WERI-Rb-1 (cell line): Measurements from ENCODE around the gene GBP2.

ENCODE experiments used
- DNase-seq: peaks from one replicate; pipeline ENCODE4 v3.0.0-alpha.2; 2020
- H3K27ac ChIP-seq: fragments of 250-450 bp; sonication (Bioruptor Pico); 2 replicates; pipeline ENCODE4 v1.5.1; 2020; ENCODE audit warnings: mild to moderate bottlenecking, moderate library complexity
- H3K27me3 ChIP-seq: fragments of 250-450 bp; sonication (Bioruptor Pico); 2 replicates; pipeline ENCODE4 v1.5.1; 2021; ENCODE audit warnings: mild to moderate bottlenecking, low read depth, moderate library complexity; ENCODE audit not compliant: insufficient read depth, severe bottlenecking
- H3K36me3 ChIP-seq: fragments of 250-450 bp; sonication (Bioruptor Pico); 2 replicates; pipeline ENCODE4 v1.5.1; 2020; ENCODE audit warnings: mild to moderate bottlenecking, moderate library complexity
- H3K4me3 ChIP-seq: 2 replicates; pipeline ENCODE4 v1.5.1; 2011; ENCODE audit warnings: low read depth, mild to moderate bottlenecking, control low read depth, low read length
- H3K9me3 ChIP-seq: fragments of 250-450 bp; sonication (Bioruptor Pico); 2 replicates; pipeline ENCODE4 v1.5.1; 2021; ENCODE audit warnings: mild to moderate bottlenecking, moderate library complexity; ENCODE audit not compliant: severe bottlenecking
- CTCF ChIP-seq: IDR thresholded peaks from 2 replicates; pipeline ENCODE4 v1.5.1; 2011; ENCODE audit warnings: low read depth, mild to moderate bottlenecking, control low read depth, inconsistent platforms, low read length

The GBP2 gene

GRCh38 chr1:89169166-89169565 is 43.3 kb upstream of the GBP2 start:
- Histone ChIP-seq H3K36me3 (no peaks in the 10 kb centered on the region), H3K27ac (no peak overlapping the region), H3K4me3 (no peak overlapping the region), H3K9me3 (no peaks in the 10 kb centered on the region), H3K27me3 (peaks cover 3% of the 10 kb centered on the region)
- DNase-seq, result no peak
- no peak for TF ChIP-seq CTCF

GRCh38 chr1:89167590-89168230 is 41.8 kb upstream of the GBP2 start:
- Histone ChIP-seq H3K36me3 (no peaks in the 10 kb centered on the region), H3K27me3 (peaks cover 3% of the 10 kb centered on the region), H3K9me3 (no peaks in the 10 kb centered on the region), H3K4me3 (no peak overlapping the region), H3K27ac (no peak overlapping the region)
- no peak for TF ChIP-seq CTCF
- DNase-seq, result no peak

GRCh38 chr1:89166705-89167104 is 40.8 kb upstream of the GBP2 start:
- Histone ChIP-seq H3K9me3 (no peaks in the 10 kb centered on the region), H3K36me3 (no peaks in the 10 kb centered on the region), H3K4me3 (no peak overlapping the region), H3K27me3 (peaks cover 3% of the 10 kb centered on the region), H3K27ac (no peak overlapping the region)
- no peak for DNase-seq
- no peak for TF ChIP-seq CTCF

GRCh38 chr1:89165811-89166210 is 39.9 kb upstream of the GBP2 start:
- Histone ChIP-seq H3K4me3 (no peak overlapping the region), H3K27ac (no peak overlapping the region), H3K27me3 (peaks cover 3% of the 10 kb centered on the region), H3K36me3 (no peaks in the 10 kb centered on the region), H3K9me3 (no peaks in the 10 kb centered on the region)
- TF ChIP-seq CTCF, result no peak
- no peak for DNase-seq

- Histone ChIP-seq H3K9me3 (no peaks in the 10 kb centered on the region), H3K27me3 (peaks cover 3% of the 10 kb centered on the region), H3K27ac (no peak overlapping the region), H3K4me3 (no peak overlapping the region), H3K36me3 (no peaks in the 10 kb centered on the region)
- no peak for DNase-seq
- TF ChIP-seq CTCF, result no peak
Measured at GRCh38 chr1:89151047-89151446, 25.1 kb upstream of the GBP2 start.

GRCh38 chr1:89149976-89150375 is 24.1 kb upstream of the GBP2 start:
- H3K27ac ChIP-seq, result no peak overlapping the region
- H3K36me3 ChIP-seq, result no peaks in the 10 kb centered on the region
- H3K4me3 ChIP-seq, result no peak overlapping the region
- peaks cover 5% of the 10 kb centered on the region for H3K27me3 ChIP-seq
- no peak for DNase-seq
- TF ChIP-seq CTCF, result no peak
- H3K9me3 ChIP-seq, result no peaks in the 10 kb centered on the region
